NCI-H187 treated with DMSO at 0.1 percent for 48 hours (cell line): ENCODE data around the gene C8G.
A peak's percentile ranks its signal among the peaks of the same experiment; 100 is the strongest.

Experiments used
- DNase-seq: peaks from one replicate; lab custom pipeline; 2025; lab: John Stamatoyannopoulos, UW

Gene C8G

DNA sequence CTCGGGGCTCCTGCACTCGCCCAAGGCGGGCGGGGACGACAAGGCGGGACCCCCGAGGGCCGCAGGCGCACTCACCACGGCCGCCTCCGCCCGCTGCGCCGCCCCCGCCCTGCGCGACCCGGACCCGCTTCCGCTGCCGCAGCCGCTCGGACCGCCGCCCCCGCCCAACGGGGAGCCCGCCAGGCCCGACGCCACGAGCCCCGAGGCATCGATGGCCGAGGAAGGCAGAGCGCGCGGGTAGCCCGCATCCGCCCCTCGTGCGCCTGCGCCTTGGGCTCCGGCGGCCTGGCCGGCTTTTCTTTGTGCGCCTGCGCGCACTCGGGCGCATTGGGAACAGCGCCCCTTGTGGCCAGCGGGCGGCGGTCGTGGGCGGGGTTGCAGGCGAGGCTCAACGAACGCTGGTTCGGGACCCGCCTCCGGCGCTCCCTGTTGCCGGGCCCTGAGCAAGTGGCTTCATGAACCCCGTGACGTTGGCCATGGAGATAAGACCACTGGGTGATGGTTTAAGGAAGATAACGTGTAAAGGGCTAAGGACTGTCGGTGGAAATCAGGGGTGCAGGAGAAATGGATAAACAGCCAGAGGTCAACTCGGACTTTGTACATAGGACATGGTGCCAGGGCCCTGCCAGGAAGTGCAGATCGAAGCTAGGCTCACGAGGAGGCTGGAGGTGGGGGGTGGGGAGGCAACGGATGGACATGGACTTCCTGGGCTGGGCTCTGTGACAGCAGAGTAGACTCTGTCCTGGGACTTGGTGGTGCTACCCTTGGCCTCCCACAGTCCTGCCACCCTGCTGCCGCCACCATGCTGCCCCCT lies at the start of gene C8G, which contains the start of gene FBXW5:
TSS of gene C8G (plus strand) at position 725 of the 814 bp plus-strand sequence. CDS start at position 803, 78 bp downstream.
TSS of gene FBXW5 (minus strand) at position 220 of the 814 bp plus-strand sequence. CDS start 655 bp downstream, outside the sequence.
- peak; percentile 2 for DNase-seq

DNA sequence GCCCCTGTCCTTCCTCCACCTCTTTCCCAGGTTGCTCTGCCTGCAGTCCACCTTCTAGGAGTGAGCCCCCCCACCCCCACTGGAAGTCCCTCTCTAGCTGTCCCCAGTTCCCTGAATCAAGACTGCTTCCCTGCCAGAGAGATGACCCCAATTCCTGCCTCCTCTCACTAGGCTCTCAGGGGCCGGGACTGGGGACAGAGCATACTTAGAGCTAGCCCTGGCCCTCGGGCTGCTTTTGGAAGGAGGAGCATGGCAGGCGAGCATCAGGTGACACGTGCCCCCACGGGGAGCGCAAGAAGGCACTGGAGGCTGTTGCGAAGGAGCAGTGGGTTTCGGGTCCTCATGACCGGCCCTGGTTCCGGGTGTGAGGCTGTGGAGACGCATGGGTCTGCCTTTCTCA lies 49.0 kb upstream of the C8G start:
- DNase-seq: no peak

DNA sequence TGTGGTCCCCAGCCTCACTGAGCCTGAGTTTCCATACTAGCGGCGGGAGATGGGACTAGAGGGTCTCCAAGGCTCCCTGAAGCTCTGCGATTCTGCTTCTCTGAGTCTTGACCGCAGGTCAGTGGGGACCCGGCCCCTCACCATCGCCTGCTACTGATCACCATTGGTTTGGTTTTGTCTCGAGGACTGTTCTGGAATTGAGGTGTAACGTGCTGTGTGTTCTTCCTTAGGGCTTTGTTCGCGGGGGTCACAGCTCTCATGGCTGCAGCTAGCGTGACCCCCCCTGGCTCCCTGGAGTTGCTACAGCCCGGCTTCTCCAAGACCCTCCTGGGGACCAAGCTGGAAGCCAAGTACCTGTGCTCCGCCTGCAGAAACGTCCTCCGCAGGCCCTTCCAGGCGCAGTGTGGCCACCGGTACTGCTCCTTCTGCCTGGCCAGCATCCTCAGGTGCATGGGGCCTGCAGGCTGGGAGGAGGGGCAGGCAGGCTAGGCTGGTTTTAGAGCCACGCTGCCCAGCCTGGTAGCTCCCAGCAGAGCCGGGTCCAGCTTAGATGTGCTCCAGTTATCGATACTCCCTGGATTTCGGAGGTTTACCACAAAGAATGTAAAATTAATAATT lies 46.5 kb upstream of the C8G start:
- no peak for DNase-seq

DNA sequence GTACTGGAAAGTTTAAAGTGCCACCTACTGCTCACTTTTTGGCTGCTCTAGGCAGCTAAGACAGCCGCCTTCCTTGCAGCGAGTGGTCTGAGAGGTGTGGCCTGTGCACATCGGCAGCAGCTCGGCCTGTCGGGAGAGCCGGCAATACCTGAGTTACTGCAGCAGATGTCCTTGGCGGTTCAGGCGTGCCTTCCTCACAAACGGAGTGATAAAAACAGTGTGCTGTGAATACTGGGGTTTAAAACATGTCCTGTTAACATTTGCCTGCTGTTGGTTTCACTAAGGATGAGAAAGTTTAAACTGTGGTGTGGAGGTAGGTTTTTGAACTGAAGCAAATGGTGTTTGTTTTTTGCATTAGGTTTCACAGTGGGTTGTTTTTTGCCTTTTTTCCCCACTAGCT lies 45.8 kb upstream of the C8G start:
- no peak for DNase-seq

DNA sequence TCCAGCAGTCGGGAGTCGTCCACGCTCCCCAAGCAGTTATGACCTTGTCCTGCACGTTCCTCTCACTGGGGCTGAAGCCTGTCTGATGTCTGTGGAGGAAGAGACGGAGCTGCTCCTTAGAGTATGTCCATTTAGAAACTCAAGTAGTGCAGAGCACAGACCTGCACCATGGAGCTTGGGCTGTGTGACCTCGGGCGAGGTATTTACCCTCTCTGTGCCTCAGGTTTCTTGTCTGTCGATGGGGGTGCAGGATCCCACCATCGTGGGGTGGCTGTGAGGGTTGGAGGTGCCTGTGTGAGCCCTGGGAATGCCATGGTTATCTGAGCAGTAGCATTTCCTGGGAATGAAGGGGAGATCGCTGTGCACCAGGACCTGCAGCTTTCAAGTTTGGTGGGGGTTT lies 44.5 kb upstream of the C8G start:
- no peak for DNase-seq

DNA sequence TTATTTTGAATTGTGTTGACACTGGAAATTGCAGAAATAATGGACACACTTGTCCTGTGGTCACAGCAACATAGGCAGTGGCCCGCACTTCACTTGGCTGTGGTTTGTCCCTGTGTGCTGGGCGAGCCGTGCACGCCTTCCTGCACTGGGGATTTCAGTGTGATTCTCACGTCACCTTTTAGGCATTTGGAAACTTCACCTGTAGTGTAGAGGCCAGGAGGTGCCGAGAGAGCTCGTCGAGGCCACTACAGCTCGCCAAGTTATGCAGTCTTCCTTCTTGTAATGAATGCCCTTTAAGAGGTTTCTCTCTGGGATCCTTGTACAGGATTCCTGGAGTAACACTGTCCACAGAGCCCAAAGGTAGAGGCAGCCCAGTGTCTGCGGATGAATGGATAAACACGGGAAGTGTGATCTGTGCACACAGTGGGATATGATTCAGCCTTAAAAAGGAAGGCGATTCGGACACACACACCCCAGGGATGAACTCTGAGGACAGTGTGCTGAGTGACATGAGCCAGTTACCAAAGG lies 44.0 kb upstream of the C8G start:
- DNase-seq: no peak

DNA sequence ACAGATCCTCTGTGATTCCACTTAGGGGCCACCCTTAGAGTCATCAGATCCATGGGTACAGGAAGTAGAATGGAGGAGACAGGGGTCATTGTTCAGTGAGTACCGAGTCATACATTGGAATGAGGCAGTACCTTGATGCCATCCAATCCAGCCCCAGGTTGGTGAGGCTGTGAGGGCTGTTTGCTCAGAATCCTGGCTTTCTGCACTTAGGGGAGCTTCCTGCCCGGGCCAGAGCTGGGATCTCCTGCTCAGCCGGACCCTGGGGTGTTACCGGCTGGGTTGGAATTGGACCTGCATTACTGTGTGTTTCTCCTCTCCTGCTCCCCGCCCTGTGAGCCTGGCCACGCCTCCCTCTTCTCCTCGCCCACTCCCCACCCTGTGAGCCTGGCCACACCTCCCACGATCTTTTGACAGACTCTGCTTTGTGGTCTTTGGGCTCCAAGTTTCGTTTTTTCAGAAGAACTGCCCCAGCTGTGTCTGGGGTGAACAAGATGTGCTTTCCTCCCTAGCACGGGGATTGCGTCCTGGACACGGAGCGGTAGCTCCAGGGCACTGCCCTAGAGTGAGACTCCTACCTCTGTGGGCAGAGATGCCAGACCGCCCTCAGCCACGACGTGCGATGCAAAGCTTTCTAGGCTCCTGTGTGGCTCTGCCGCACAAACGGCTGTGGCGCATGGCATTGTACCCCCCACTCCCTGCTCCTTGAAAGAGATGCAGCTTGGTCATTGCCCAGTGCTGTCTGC lies 43.4 kb upstream of the C8G start:
- no peak for DNase-seq

DNA sequence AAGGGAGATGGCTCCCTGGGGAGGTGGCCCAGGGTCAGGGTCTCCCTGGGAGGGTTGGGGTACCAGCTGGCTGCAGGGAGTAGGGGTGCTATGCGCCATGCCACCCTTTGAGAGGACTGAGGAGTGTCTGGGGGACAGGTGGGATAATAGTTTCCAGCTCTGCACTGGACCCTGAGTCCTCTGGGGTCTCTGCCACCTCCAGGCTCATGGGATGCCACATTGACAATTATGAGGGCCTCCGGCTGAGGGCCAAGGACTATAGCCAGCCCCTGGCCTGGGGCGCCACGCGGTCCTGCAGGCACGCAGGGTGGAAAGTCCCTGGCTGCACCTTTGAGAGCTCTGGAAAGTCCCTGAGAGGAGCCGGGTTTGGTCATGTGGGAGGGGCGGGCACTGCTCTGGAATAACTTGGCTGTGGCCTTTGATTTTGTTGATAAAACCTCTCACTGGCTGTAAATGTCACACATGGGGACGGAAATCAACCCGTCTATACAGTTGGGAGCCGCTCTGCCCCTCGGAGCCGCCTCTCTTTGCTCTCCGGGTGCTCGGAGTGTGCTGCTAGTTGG lies 42.7 kb upstream of the C8G start:
- DNase-seq: no peak

DNA sequence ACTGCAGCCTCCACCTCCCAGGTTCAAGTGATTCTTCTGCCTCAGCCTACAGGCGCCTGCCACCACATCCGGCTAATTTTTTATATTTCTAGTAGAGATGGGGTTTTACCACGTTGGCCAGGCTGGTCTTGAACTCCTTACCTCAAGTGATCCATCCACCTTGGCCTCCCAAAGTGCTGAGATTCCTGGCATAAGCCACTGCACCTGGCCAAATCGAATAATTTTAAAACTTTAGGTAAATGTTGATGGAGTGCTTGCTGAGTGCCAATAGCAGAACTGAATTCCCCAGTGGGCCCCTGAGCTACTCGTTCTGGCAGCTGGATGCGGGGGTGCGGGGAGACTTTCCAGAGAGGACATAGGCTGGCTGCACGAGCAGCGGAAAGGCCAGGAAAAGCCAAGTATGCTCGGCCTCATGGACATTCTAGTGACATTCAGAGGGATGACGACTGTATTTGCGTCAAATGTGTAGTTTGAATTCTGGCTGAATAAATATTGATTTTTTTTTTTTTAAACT lies 41.9 kb upstream of the C8G start:
- no peak for DNase-seq

DNA sequence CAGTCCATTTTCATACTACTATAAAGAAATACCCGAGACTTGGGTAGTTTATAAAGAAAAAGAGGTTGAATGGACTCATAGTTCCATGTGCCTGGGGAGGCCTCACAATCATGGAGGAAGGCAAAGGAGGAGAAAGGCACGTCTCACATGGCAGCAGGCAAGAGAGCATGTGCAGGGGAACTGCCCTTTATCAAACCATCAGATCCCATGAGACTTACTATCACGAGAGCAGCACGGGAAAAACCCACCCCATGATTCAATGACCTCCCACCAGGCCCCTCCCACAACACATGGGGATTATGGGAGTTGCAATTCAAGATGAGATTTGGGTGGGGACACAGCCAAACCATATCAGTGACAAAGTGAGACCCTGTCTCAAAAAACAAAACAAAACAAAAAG lies 38.8 kb upstream of the C8G start:
- no peak for DNase-seq

DNA sequence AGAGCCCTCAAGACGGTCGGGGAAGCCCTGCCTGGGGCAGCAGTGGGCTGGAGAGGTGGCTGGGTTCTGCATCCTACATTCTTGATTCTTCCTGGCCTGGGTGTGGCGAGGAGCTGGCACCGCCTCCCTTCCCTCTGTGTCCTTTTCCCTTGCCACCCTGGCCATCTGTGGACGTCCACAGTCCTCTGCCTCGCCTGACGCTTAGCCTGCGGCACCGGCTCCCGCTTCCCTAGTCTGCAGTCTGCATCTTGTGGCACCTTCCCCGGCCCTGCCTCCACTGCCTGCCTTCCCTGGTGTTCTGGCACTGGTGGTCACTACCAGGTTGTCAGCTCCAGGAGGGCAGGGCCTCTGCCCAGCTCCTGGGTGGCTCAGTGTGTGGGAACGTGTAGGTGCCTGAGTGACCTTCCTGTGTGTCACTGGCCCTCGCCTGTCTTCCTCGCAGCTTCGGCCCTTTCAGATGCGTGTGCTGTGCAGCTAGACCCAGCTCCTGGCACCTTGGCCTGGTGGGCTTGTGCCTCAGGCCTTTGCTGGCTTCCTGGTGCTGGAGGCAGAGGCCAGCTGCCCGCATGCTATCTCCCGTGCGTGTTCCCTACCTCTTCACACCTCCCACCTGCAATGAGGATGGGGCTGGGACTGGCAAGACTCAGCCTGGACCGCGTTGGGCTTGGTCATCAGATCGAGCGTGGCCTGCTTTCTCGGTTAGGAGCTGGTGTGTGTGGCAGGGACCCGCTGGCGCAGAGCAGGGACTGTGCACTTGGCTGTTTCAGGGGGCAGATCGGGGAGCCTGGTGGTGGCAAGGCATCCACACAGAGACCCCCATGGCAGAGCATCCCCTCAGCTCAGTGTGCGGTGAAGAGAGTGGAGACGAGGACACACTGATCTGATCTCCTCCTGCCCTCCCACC lies 37.8 kb upstream of the C8G start:
- DNase-seq: no peak

DNA sequence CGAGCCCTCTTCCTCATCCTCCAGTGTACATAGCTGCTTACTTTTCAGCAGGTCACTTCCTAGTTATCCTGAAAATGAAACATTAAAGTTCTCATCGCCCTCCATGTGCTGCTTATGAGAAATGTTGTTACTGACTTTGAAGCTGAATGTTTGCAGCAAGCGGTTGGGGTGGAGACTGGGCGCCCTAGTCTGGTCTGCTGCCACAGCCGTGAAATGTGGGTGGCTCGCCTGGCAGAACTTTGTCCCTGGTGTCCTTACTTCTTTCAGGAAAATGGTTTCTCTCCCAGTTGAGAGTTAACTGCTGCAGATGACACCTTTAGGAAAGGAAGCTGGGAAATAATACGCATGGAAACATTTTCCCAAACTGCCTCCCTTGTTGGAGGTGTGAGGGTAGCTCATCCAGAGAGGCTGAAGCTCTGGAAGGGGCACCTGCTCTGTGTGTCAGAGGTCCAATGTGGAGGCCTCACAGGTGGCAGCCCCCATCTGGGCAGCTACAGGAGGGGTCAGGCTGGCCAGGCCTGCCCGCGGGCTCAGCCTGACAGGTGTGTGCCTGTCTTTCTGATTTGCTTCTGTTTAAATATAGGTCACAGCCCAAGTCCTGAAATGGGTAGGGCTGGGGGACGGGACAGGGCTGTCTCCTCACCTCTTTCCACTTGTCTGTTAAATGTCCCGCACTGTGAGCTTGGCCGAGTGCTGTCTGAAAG lies 34.7 kb upstream of the C8G start:
- DNase-seq: no peak

DNA sequence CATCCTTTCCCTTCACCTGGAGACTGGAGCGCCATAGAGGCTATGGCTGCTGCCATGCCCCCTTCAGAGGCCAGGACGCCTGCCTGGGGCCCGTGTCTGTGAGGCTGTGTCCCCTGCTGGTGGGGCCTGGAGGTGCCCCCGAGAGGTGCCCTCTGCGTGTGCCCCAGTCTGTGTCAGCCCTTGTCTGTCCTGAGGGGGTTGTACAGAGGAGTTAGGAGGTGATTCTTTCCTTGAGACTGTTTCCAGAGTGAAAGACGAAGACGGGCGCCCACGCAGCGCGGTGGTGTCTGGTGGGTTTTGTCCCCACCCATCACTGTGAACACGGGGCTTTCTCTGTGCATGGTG lies 34.2 kb upstream of the C8G start:
- no peak for DNase-seq

DNA sequence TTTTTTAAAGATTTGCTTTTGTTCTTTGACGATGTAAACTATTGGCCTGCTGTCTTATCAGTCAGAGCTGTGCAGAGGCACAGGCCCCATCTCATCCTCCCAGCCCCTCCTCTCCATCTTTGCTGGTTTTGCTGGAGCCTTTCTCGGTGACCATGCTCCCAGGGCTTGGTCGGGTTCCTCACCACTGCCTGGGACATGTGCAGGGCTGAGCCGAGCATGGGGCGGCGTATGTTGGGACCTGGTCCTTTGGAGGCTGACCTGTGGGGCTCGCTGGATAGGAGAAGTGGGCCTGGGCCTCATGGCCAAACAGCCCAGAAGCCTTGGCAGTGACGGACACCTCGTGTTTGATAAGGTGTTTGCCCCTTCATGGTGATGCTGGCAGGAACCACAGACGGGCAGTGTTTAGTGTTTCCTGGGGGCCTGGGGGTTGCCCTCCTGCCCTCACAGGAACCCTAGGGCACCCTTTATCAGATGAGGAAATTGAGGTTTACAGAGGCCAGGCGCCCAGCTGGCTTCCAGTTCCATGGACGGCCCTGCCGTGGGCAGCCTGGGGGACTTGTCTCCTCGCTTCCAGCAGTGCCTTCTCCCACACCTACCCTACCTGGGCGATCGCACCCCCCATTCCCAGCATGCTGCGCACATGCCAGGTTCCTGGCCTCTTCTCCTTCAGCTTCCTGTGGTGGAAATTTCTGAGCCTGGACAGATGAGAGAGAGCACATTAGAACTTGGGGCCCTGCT lies 31.2 kb upstream of the C8G start:
- DNase-seq: no peak

DNA sequence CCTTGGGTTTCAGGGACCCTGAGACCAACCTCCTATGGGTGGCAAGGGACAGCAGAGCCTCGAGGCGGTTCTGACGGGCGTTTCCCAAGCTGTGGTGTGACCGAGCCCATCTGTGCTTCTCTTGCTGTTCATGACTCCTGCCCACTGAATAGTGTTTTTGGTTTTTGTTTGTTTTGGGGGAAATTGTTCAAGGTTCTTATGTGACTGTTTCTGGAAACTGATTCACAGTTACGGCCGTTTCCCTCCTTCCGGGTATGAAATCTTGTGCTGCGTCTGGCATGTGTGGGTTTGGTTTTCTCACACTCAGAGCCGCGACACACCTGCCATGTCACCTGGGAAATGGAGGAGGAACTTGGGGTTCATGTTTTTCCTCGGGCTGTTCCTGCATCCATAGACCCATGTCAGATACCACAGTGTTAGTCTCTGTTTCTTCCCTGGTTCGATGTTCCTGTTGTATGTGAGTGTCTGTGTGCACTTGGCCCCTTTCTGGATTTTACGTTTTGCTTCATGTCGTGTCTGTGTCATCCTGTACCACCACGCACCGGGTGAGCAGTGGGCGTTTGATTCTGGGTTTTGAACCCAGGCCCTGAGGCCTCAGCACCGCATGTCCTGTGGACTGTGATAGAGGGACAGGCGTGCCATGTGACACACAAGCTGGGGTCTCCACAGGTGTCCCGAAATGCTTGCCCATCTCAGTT lies 29.3 kb upstream of the C8G start:
- no peak for DNase-seq

DNA sequence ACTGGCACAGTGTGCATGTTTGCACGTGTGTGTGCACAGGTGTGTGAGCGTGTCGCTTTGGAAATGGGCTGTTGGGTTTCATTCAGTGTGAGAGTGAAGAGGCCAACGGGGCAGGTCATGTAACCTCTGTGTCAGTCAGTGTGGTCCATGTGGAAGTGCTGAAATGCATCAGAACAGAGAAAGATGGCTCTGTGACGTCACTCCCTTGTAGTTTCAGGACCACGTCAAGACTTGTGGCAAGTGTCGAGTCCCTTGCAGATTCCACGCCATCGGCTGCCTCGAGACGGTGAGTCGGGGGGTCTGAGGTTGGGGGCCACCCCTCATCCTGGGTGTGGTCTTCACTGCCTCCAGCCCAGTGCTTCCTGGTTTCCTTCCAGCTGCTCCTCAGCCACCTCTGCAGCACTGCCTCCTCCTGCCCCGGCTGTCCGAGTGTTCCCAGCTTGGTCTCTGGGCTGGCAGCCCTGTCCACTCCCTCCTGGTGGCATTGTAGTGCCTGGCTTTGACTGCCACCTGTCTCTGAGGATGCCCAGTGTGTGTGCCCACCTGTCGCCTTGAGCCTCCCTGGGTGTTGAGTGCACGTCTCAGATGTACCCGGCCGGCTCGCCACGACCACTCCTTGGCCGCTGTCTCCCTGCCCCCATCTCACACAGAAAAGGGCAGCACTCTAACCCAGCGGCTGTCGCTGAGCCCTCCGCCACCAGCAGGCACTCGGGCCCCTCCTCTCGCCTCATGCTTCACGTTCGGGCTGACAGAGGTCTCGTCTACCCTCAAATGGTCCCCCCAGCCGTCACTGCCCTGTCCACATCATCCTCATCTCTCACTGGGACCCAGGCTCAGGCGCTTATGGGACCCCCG lies 28.5 kb upstream of the C8G start:
- no peak for DNase-seq

DNA sequence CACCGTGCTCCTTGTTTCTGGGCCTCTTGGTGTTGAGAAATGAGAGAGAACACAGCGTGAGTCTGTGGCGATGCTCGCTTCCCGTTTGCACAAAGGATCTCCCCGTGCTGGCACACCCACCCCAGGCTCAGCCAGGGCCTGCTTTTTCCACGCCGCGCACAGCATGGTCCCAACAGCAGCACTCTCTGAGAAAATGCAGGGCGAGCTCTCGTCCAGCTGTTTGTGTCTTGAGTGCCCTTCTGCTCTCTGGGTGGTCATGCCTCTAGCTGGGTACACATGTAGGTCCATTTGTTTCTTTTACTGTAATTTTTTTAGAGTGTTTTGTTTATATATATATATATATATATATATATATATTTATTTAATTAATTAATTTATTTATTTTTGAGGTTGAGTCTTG lies 27.1 kb upstream of the C8G start:
- DNase-seq: no peak

DNA sequence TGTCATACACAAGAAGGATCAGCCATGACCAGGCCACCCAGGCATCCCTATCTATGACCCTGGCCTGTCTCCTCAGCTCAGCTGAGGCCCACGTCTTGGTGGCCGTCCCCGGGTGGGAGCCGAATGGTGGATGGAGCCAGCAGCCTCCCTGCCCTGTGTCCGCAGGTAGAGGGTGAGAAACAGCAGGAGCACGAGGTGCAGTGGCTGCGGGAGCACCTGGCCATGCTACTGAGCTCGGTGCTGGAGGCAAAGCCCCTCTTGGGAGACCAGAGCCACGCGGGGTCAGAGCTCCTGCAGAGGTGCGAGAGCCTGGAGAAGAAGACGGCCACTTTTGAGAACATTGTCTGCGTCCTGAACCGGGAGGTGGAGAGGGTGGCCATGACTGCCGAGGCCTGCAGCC lies 25.0 kb upstream of the C8G start:
- DNase-seq: no peak
